Osteoblast (primary cell): Measurements from ENCODE around the gene MID1. TPM values are rescaled to one million over a fixed set of nuclear protein-coding genes. Genes with fewer than 3 reads are reported as not detected.

Experiments
- DNase-seq: peaks from one replicate; pipeline ENCODE4 v3.0.0; 2011; ENCODE audit warnings: low spot score, mixed read lengths; ENCODE audit not compliant: insufficient read length; ENCODE audit errors: missing footprints
- H2AFZ ChIP-seq: 2 replicates; pipeline ENCODE4 v1.6.0; 2011; ENCODE audit warnings: mild to moderate bottlenecking, low read length
- H3K27ac ChIP-seq: 2 replicates; pipeline ENCODE4 v1.5.1; 2011; ENCODE audit warnings: mild to moderate bottlenecking, low read depth, low read length, moderate library complexity
- H3K27me3 ChIP-seq: 2 replicates; pipeline ENCODE4 v1.6.0; 2012; ENCODE audit warnings: mild to moderate bottlenecking, control low read depth, inconsistent platforms, low read length, moderate library complexity; ENCODE audit not compliant: insufficient read depth
- H3K36me3 ChIP-seq: 2 replicates; pipeline ENCODE4 v1.5.1; 2011; ENCODE audit warnings: mild to moderate bottlenecking, low read length, control low read depth, moderate library complexity; ENCODE audit not compliant: insufficient read depth
- H3K4me1 ChIP-seq: 2 replicates; pipeline ENCODE4 v1.5.1; 2011; ENCODE audit warnings: mild to moderate bottlenecking, low read length, control low read depth, moderate library complexity; ENCODE audit not compliant: insufficient read depth
- H3K4me2 ChIP-seq: 2 replicates; pipeline ENCODE4 v1.6.0; 2011; ENCODE audit warnings: mild to moderate bottlenecking, low read length; ENCODE audit not compliant: insufficient read depth
- H3K4me3 ChIP-seq: fragments of 200-600 bp; sonication (generic); 3 replicates; pipeline ENCODE4 v1.5.1; 2012; ENCODE audit warnings: mild to moderate bottlenecking, low read length, inconsistent platforms; ENCODE audit not compliant: insufficient read depth
- H3K79me2 ChIP-seq: 2 replicates; pipeline ENCODE4 v1.6.0; 2012; ENCODE audit warnings: mild to moderate bottlenecking, low read length, control low read depth, inconsistent platforms; ENCODE audit not compliant: insufficient read depth
- H3K9me3 ChIP-seq: 2 replicates; pipeline ENCODE4 v1.5.1; 2011; ENCODE audit warnings: low read depth, low read length, control low read depth
- H4K20me1 ChIP-seq: 2 replicates; pipeline ENCODE4 v1.6.0; 2012; ENCODE audit warnings: mild to moderate bottlenecking, low read length, control low read depth; ENCODE audit not compliant: insufficient read depth
- CTCF ChIP-seq: IDR thresholded peaks from 2 replicates; pipeline ENCODE4 v1.5.1; 2011; ENCODE audit warnings: mild to moderate bottlenecking, low read depth, low read length, moderate library complexity; ENCODE audit errors: extremely low read depth
- total RNA-seq: library from RNA; depleted of rRNA; stranded (reverse); fragments of >200 nt; gene quantifications from 2 replicates; pipeline ENCODE4 v1.2.3, GENCODE V29; 2012

MID1 gene
- total RNA-seq, 1 donor = 26.8 TPM

GRCh38 chrX:10567136-10567535 lies 53.2 kb downstream of the MID1 start:
- Histone ChIP-seq H3K27ac (no peak overlapping the region), H3K36me3 (no peaks in the 10 kb centered on the region), H3K9me3 (no peaks in the 10 kb centered on the region), H3K79me2 (peaks cover 26% of the 10 kb centered on the region), H3K27me3 (no peaks in the 10 kb centered on the region), H4K20me1 (no peaks in the 10 kb centered on the region), H2AFZ (no peak overlapping the region), H3K4me3 (no peak overlapping the region), H3K4me1 (peaks cover 30% of the 10 kb centered on the region), H3K4me2 (no peak overlapping the region)
- TF ChIP-seq CTCF = no peak
- no peak for DNase-seq

- Histone ChIP-seq H3K27me3 (no peaks in the 10 kb centered on the region), H2AFZ (no peak overlapping the region), H3K4me3 (no peak overlapping the region), H3K79me2 (peaks cover 28% of the 10 kb centered on the region), H3K36me3 (no peaks in the 10 kb centered on the region), H3K4me2 (no peak overlapping the region), H3K27ac (no peak overlapping the region), H4K20me1 (no peaks in the 10 kb centered on the region), H3K9me3 (no peaks in the 10 kb centered on the region), H3K4me1 (peaks cover 28% of the 10 kb centered on the region)
- TF ChIP-seq CTCF = no peak
- DNase-seq = no peak
These were observed 53.7 kb downstream of the MID1 start for GRCh38 chrX:10566716-10567097.

GRCh38 chrX:10564484-10564883 lies 55.9 kb downstream of the MID1 start:
- H2AFZ ChIP-seq = no peak overlapping the region
- no peaks in the 10 kb centered on the region for H3K27me3 ChIP-seq
- H3K79me2 ChIP-seq = peaks cover 29% of the 10 kb centered on the region
- no peak for TF ChIP-seq CTCF
- H3K4me1 ChIP-seq = peaks cover 6% of the 10 kb centered on the region
- no peak overlapping the region for H3K4me2 ChIP-seq
- no peaks in the 10 kb centered on the region for H3K36me3 ChIP-seq
- no peaks in the 10 kb centered on the region for H3K9me3 ChIP-seq
- H3K4me3 ChIP-seq = no peak overlapping the region
- H4K20me1 ChIP-seq = no peaks in the 10 kb centered on the region
- no peak for DNase-seq
- H3K27ac ChIP-seq = no peak overlapping the region

GRCh38 chrX:10557166-10557565 lies 63.2 kb downstream of the MID1 start:
- no peaks in the 10 kb centered on the region for H3K27me3 ChIP-seq
- H3K4me2 ChIP-seq = no peak overlapping the region
- H4K20me1 ChIP-seq = no peaks in the 10 kb centered on the region
- no peaks in the 10 kb centered on the region for H3K36me3 ChIP-seq
- H3K79me2 ChIP-seq = peaks cover 35% of the 10 kb centered on the region
- no peak overlapping the region for H2AFZ ChIP-seq
- no peak for TF ChIP-seq CTCF
- no peaks in the 10 kb centered on the region for H3K9me3 ChIP-seq
- H3K27ac ChIP-seq = no peak overlapping the region
- no peaks in the 10 kb centered on the region for H3K4me1 ChIP-seq
- H3K4me3 ChIP-seq = no peak overlapping the region
- DNase-seq = no peak
